Measurements from ENCODE around the gene AKAP13. TPM values are rescaled to one million over a fixed set of nuclear protein-coding genes. Genes with fewer than 3 reads are reported as not detected.

The AKAP13 gene
- total and polyA plus RNA-seq, 2 donors (not counting 1 experiment from before 2014, with no cell fraction given), result 73.8 to 358 TPM

DNA sequence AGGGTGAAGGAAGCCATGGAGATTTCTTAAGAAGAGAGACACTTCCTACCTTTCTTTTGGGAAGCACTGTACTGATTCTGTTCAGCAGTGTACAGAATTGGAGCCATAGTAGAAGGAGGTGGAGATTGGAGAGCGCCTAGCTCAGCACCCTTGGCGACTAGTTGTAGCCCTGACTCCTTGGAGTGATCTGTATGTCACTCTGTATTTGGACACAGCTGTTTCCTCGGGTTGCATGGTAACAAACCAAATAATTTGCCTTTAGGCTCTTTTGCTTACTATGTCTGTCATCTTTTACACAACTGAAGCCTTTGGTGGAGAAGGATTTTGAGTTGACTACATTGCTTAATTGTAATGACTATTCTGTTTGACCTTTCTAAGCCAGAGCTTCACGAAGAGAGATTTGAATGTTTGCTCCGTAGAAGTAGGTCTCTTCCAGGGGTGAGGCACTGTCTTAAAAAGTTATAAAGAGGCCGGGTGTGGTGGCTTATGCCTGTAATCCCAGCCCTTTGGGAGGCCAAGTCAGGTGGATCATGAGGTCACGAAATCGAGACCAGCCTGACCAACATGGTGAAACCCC, 77.1 kb downstream of the AKAP13 start:
- H3K27me3 ChIP-seq (replicated peaks in 1 of 4; ENCODE audit: control extremely low read depth in 1 of 4, control insufficient read depth in 3 of 4, insufficient read depth in 4 of 4, low read length in 3 of 4), result no peaks in the 10 kb centered on the region
- H4K20me1 ChIP-seq (ENCODE audit: control insufficient read depth, insufficient read depth, low read length, poor library complexity, severe bottlenecking), result peaks cover 77% of the 10 kb centered on the region
- H3K4me3 ChIP-seq (ENCODE audit: control extremely low read depth in 1 of 5, extremely low read depth in 1 of 5, insufficient read depth in 1 of 5, low read depth in 2 of 5, low read length in 4 of 5), result peak overlapping the region in 2 of 5 experiments; percentile 1 to 28
- H3K4me1 Mint-ChIP-seq, result peaks cover 82% of the 10 kb centered on the region
- DNase-seq, result peak; percentile 72
- 86% methylated on average over 5 of the region's 8 CpGs for WGBS (ENCODE audit: insufficient coverage)
- H3K79me2 ChIP-seq (ENCODE audit: control insufficient read depth, insufficient read depth, low read length), result peaks cover 92% of the 10 kb centered on the region
- no peaks in the 10 kb centered on the region for H3K9me3 Mint-ChIP-seq (ENCODE audit: insufficient read depth)
- H3K27ac Mint-ChIP-seq, result peak overlapping the region; percentile 81
- peaks cover 77 to 78% of the 10 kb centered on the region in 2 donors for H3K4me1 ChIP-seq (ENCODE audit: control insufficient read depth in 2 of 2, insufficient read depth in 2 of 2, low read length in 2 of 2)
- ATAC-seq (ENCODE audit: low read depth), result peak; percentile 72
- peak overlapping the region; percentile 63 for H3K4me3 Mint-ChIP-seq
- peak overlapping the region; percentile 68 to 86 for H3K27ac ChIP-seq (ENCODE audit: low read length in 2 of 2)
- ChIA-PET CTCF (interaction anchor here (0.9 to 1.8 kb wide), 6 partner anchors 11 to 161 kb away, joined by 3 to 5 read pairs (median 4); no protein-coding TSS in a partner anchor), POLR2A (interaction anchor here (0.5 to 0.7 kb wide), 3 partner anchors 17 to 230 kb away, joined by 3 to 8 read pairs (median 3); no protein-coding TSS in a partner anchor)
- intact Hi-C loops (cut with micrococcal nuclease), result loop anchor here (2.0 to 5.0 kb wide), 2 partner anchors 15 to 45 kb away; no protein-coding TSS in a partner anchor
- H3K9me3 ChIP-seq (ENCODE audit: control extremely low read depth in 1 of 3, control insufficient read depth in 2 of 3, insufficient read depth in 1 of 3, low read length in 2 of 3), result peaks cover 0 to 4% (median 1%) of the 10 kb centered on the region in 3 donors
- no peaks in the 10 kb centered on the region for H3K27me3 Mint-ChIP-seq
- peaks cover 5 to 6% of the 10 kb centered on the region in 2 experiments for H3K36me3 ChIP-seq (replicated peaks in 1 of 2; ENCODE audit: control extremely low read depth in 1 of 2, control insufficient read depth in 1 of 2, extremely low read depth in 1 of 2, insufficient read depth in 2 of 2, low read length in 1 of 2)
- H3K9ac ChIP-seq (ENCODE audit: low read length), result peak overlapping the region; percentile 52
- peak overlapping the region; percentile 58 for H3K4me2 ChIP-seq (replicated peaks; ENCODE audit: low read depth, low read length, poor library complexity, severe bottlenecking)
- no peak overlapping the region for H2AFZ ChIP-seq (ENCODE audit: insufficient read depth, low read depth, low read length, poor library complexity, severe bottlenecking)
- TF ChIP-seq EZH2 (IDR thresholded peaks at IDR 0.05; ENCODE audit: borderline replicate concordance, insufficient read depth, low read depth, low read length, poor library complexity, severe bottlenecking), result no peak
- TF ChIP-seq, protein P1, sequence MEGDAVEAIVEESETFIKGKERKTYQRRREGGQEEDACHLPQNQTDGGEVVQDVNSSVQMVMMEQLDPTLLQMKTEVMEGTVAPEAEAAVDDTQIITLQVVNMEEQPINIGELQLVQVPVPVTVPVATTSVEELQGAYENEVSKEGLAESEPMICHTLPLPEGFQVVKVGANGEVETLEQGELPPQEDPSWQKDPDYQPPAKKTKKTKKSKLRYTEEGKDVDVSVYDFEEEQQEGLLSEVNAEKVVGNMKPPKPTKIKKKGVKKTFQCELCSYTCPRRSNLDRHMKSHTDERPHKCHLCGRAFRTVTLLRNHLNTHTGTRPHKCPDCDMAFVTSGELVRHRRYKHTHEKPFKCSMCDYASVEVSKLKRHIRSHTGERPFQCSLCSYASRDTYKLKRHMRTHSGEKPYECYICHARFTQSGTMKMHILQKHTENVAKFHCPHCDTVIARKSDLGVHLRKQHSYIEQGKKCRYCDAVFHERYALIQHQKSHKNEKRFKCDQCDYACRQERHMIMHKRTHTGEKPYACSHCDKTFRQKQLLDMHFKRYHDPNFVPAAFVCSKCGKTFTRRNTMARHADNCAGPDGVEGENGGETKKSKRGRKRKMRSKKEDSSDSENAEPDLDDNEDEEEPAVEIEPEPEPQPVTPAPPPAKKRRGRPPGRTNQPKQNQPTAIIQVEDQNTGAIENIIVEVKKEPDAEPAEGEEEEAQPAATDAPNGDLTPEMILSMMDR (IDR thresholded peaks at IDR 0.05), result no peak

DNA sequence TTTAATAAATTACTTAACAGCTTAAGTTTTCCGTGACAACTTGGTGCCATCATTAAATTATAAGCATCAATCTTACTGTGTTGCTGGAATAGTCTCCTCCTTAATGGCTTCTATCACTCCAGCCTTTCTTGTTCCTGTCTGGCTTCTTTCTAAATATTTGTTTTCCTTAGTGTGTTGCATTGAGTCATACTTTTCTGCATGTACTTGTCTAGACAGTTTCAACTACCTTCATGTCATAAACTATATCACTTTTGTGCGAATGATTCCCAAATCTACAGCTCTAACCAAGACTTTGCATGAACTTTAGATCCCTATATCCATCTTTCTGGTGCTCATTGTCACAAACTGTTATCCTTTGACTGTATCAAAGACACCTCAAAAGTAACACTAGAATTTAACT, 78.4 kb downstream of the AKAP13 start:
- H3K4me1 Mint-ChIP-seq, result peaks cover 78% of the 10 kb centered on the region
- ChIA-PET CTCF (interaction anchor here (1.5 kb wide), 1 partner anchor 14 kb away, joined by 7 read pairs; no protein-coding TSS in a partner anchor), POLR2A (interaction anchor here (0.5 kb wide), 1 partner anchor 15 kb away, joined by 4 read pairs; no protein-coding TSS in a partner anchor)
- peak overlapping the region; percentile 33 for H3K27ac Mint-ChIP-seq
- intact Hi-C loops (cut with micrococcal nuclease), result loop anchor here (5.0 kb wide), 1 partner anchor 46 kb away; no protein-coding TSS in a partner anchor
- peaks cover 76% of the 10 kb centered on the region for H4K20me1 ChIP-seq (ENCODE audit: control insufficient read depth, insufficient read depth, low read length, poor library complexity, severe bottlenecking)
- H3K9me3 Mint-ChIP-seq (ENCODE audit: insufficient read depth), result no peaks in the 10 kb centered on the region
- H3K9ac ChIP-seq (ENCODE audit: low read length), result no peak overlapping the region
- H3K4me3 ChIP-seq (ENCODE audit: control extremely low read depth in 1 of 5, extremely low read depth in 1 of 5, insufficient read depth in 1 of 5, low read depth in 2 of 5, low read length in 4 of 5), result no peak overlapping the region
- DNase-seq (no peak), ATAC-seq (ENCODE audit: low read depth) (no peak)
- WGBS (ENCODE audit: insufficient coverage), result 100% methylated on average over 1 of the region's 2 CpGs
- peaks cover 73% of the 10 kb centered on the region in 2 donors for H3K4me1 ChIP-seq (ENCODE audit: control insufficient read depth in 2 of 2, insufficient read depth in 2 of 2, low read length in 2 of 2)
- H3K27ac ChIP-seq (ENCODE audit: low read length in 2 of 2), result no peak overlapping the region
- peaks cover 90% of the 10 kb centered on the region for H3K79me2 ChIP-seq (ENCODE audit: control insufficient read depth, insufficient read depth, low read length)
- no peaks in the 10 kb centered on the region for H3K27me3 Mint-ChIP-seq
- no peak overlapping the region for H2AFZ ChIP-seq (ENCODE audit: insufficient read depth, low read depth, low read length, poor library complexity, severe bottlenecking)
- no peaks in the 10 kb centered on the region for H3K27me3 ChIP-seq (replicated peaks in 1 of 4; ENCODE audit: control extremely low read depth in 1 of 4, control insufficient read depth in 3 of 4, insufficient read depth in 4 of 4, low read length in 3 of 4)
- H3K36me3 ChIP-seq (replicated peaks in 1 of 2; ENCODE audit: control extremely low read depth in 1 of 2, control insufficient read depth in 1 of 2, extremely low read depth in 1 of 2, insufficient read depth in 2 of 2, low read length in 1 of 2), result peaks cover 6% of the 10 kb centered on the region in 2 experiments
- peak overlapping the region; percentile 8 for H3K4me3 Mint-ChIP-seq
- H3K4me2 ChIP-seq (replicated peaks; ENCODE audit: low read depth, low read length, poor library complexity, severe bottlenecking), result no peak overlapping the region
- no peak for TF ChIP-seq EZH2 (IDR thresholded peaks at IDR 0.05; ENCODE audit: borderline replicate concordance, insufficient read depth, low read depth, low read length, poor library complexity, severe bottlenecking)
- TF ChIP-seq, protein P1 (IDR thresholded peaks at IDR 0.05), result no peak
- peaks cover 0 to 4% (median 1%) of the 10 kb centered on the region in 3 donors for H3K9me3 ChIP-seq (ENCODE audit: control extremely low read depth in 1 of 3, control insufficient read depth in 2 of 3, insufficient read depth in 1 of 3, low read length in 2 of 3)

Data from B cell (primary cell).